Measurements from ENCODE around the gene ATAD3A.

- TF ChIP-seq CTCF (IDR thresholded peaks at IDR 0.05) = no peak
- TF ChIP-seq POLR2AphosphoS5 (IDR thresholded peaks at IDR 0.05; ENCODE audit: low read depth, low read length) = no peak
- TF ChIP-seq SIN3A (IDR thresholded peaks at IDR 0.05; ENCODE audit: borderline replicate concordance, insufficient read depth, low read depth, low read length) = no peak
- no peak for TF ChIP-seq TCF7L2 (IDR thresholded peaks at IDR 0.05; ENCODE audit: low read depth, low read length)
- no peak for TF ChIP-seq REST (IDR thresholded peaks at IDR 0.05; ENCODE audit: insufficient read depth in 1 of 2, low read depth in 2 of 2, low read length in 1 of 2)
Observed at GRCh38 chr1:1548591-1548990, 36.6 kb downstream of the ATAD3A start.
